ENCODE measurements around the gene CYGB. TPM values are rescaled to one million over a fixed set of nuclear protein-coding genes. Genes with fewer than 3 reads are reported as not detected.
"Not testable (repeated sequence)": the region's sequence is repeated elsewhere in the genome, so short reads cannot be mapped to it uniquely, and the experiment has no call there.

The CYGB gene
- total RNA-seq, 2 donors from 2014 or later, result 7.0 to 13.8 TPM

DNA sequence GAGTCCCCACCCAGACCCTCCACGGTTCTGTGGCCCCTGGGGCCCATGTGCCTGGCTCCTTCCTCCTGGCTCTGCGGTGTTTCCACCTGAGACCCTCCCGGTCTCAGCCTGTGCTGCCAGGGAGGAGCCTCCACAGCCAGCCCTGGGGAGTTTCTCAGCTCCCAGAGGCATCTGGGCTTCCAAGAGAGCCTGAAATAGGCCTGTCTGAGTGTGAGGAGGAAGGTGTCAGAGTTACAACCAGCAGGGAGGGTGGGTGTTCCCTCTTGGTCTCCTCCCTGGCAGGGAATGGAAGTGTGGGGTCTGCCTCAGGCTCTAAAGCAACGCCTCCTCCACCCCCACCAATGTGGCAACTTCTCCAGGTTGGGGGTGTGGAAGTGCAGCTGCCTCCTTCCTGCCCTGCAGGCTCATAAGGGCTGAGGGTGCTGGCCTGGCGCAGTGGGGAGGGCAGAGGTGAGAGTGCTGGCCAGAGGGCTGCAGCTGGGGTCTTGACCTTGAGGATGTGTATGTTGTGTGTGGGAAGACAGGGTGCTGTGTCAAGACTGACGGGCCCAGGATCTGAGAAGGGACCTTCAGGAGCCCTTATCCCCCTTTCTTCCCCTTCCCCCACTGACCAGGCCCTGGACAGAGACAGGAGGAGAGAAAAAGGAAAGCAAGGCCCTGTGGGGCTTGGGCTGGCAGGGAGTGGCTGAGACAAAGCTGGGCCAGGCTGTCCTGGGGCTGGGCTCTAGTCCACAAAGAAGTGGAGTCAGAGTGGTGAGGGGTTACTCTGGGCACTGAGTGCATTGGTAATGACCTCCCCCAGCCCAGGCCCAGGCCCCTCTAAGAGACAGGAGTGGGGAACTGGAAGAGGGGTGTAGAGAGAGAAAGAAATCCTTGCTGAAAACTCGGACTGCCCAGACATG, 2.4 kb downstream of the CYGB start:
- Histone ChIP-seq H3K27me3 (replicated peaks; ENCODE audit: insufficient read depth) (peaks cover 3% of the 10 kb centered on the region), H3K4me3 (no peak overlapping the region), H3K36me3 (no peaks in the 10 kb centered on the region), H3K4me1 (replicated peaks) (peaks cover 5% of the 10 kb centered on the region), H3K27ac (no peak overlapping the region), H3K9me3 (no peaks in the 10 kb centered on the region)
- 82% methylated on average over 7 of the region's 7 CpGs for WGBS
- TF ChIP-seq POLR2AphosphoS5 (IDR thresholded peaks at IDR 0.05) (no peak), POLR2A (IDR thresholded peaks at IDR 0.05) (no peak)
- TF ChIP-seq, protein P1, sequence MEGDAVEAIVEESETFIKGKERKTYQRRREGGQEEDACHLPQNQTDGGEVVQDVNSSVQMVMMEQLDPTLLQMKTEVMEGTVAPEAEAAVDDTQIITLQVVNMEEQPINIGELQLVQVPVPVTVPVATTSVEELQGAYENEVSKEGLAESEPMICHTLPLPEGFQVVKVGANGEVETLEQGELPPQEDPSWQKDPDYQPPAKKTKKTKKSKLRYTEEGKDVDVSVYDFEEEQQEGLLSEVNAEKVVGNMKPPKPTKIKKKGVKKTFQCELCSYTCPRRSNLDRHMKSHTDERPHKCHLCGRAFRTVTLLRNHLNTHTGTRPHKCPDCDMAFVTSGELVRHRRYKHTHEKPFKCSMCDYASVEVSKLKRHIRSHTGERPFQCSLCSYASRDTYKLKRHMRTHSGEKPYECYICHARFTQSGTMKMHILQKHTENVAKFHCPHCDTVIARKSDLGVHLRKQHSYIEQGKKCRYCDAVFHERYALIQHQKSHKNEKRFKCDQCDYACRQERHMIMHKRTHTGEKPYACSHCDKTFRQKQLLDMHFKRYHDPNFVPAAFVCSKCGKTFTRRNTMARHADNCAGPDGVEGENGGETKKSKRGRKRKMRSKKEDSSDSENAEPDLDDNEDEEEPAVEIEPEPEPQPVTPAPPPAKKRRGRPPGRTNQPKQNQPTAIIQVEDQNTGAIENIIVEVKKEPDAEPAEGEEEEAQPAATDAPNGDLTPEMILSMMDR (IDR thresholded peaks at IDR 0.05), result no peak
- no peak for DNase-seq (ENCODE audit: low spot score)
- intact Hi-C loops (cut with DNase I), result no loop called here

DNA sequence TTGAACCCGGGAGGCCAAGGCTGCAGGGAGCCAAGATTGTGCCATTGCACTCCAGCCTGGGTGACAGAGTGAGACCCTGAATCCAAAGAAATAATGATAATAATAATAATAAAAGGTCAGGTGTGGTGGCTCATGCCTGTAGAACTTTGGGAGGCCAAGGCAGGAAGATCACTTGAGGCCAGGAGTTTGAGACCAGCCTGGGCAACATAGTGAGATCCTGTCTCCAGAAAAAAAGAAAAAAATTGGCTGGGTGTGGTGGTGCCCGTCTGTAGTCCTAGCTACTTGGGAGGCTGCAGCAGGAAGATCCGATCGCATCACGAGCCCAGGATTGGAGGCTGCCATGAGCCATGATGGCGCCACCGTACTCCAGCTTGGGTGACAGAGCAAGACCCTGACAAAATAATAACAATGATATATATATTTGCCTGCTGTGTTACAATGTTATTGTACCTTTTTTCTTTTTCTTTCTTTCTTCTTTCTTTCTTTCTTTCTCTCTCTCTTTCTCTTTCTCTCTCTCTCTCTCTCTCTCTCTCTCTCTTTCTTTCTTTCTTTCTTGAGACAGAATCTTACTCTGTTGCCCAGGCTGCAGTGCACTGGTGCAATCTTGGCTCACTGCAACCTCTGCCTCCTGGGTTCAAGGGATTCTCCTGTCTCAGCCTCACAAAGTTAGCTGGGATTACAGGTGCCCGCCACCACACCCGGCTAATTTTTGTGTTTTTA, 3.7 kb downstream of the CYGB start:
- DNase-seq (ENCODE audit: low spot score); H3K9me3 ChIP-seq; H3K27me3 ChIP-seq (replicated peaks; ENCODE audit: insufficient read depth); intact Hi-C loops (cut with DNase I); H3K36me3 ChIP-seq; H3K4me3 ChIP-seq; H3K27ac ChIP-seq: not testable (repeated sequence)
- H3K4me1 ChIP-seq (replicated peaks), result peaks cover 16% of the 10 kb centered on the region
- WGBS, result 93% methylated on average over 9 of the region's 9 CpGs

DNA sequence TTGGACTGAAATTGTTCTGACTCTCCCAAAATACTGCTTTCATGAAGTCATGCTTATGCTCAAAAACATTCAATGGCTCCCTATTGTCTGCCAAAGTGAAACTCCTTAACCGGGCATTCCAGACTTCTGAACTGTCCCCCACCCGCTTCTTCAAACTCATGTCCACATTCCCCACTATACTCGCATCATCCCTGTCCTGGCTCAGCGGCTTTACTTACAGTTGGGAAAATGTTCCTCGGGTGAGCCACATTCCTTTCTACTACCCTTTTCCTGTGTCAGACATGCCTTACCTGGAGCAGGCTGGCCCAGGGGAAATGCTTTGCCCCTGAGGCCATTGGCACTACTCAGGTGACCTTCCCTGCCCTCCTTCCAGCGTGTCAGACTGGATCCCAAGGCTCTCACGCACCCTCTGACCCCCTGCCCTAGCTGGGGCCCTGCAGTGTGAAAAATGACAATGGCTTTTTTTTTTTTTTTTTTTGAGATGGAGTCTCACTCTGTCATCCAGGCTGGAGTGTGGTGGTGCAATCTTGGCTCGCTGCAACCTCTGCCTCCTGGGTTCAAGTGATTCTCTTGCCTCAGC, 5.3 kb downstream of the CYGB start:
- DNase-seq (ENCODE audit: low spot score), result no peak
- 84% methylated on average over 8 of the region's 8 CpGs for WGBS
- H3K4me3 ChIP-seq, result no peak overlapping the region
- H3K4me1 ChIP-seq (replicated peaks), result peaks cover 16% of the 10 kb centered on the region
- intact Hi-C loops (cut with DNase I), result no loop called here
- no peaks in the 10 kb centered on the region for H3K9me3 ChIP-seq
- TF ChIP-seq POLR2A (IDR thresholded peaks at IDR 0.05), result no peak
- no peak for TF ChIP-seq POLR2AphosphoS5 (IDR thresholded peaks at IDR 0.05)
- TF ChIP-seq, protein P1 (IDR thresholded peaks at IDR 0.05), result no peak
- no peaks in the 10 kb centered on the region for H3K36me3 ChIP-seq
- no peaks in the 10 kb centered on the region for H3K27me3 ChIP-seq (replicated peaks; ENCODE audit: insufficient read depth)
- H3K27ac ChIP-seq, result no peak overlapping the region

DNA sequence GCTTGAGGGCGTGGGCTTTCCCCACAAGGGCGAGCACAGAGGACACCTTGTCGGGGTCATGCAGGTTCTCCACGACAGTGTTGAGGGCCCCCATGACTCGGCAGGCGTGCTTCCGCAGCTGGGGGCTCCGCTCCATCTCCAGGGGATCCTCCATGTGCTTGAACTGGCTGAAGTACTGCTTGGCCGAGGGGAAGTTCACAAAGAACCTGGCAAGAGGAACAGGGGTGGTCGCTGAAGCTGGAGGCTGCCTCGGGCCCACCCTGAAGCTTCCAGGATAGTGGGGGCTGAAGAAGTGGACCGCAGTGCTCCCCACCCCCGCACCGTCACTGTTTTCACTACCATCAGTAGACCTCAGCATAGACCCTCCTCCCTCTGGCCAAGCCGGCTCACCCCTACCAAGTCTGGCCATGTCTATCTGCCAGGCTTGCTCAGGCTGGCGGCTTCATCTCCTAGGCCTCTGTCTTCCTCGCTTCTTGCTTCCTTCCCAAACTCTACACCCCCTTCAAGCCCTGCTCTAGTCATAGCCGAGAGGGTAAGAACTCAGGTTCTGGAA, 5.9 kb downstream of the CYGB start:
- Histone ChIP-seq H3K27ac (peak overlapping the region; percentile 67 to 76), H3K27me3 (replicated peaks; ENCODE audit: insufficient read depth) (no peaks in the 10 kb centered on the region), H3K36me3 (no peaks in the 10 kb centered on the region), H3K4me3 (no peak overlapping the region), H3K4me1 (replicated peaks) (peaks cover 16% of the 10 kb centered on the region), H3K9me3 (no peaks in the 10 kb centered on the region)
- WGBS, result 88% methylated on average over 18 of the region's 18 CpGs
- no peak for DNase-seq (ENCODE audit: low spot score)
- TF ChIP-seq POLR2A (IDR thresholded peaks at IDR 0.05), result no peak
- TF ChIP-seq, protein P1 (IDR thresholded peaks at IDR 0.05), result no peak
- TF ChIP-seq POLR2AphosphoS5 (IDR thresholded peaks at IDR 0.05), result no peak
- intact Hi-C loops (cut with DNase I), result no loop called here
